K562 (cell line): ENCODE measurements around the gene ZNF618.

ENCODE experiments used
- ARID3A ChIP-seq: IDR thresholded peaks from 2 replicates; pipeline ENCODE4 v1.6.1; 2012; ENCODE audit warnings: low read depth, low read length, improper control_type of control experiment, borderline replicate concordance
- NFE2L1 ChIP-seq: fragments of 450-650 bp; IDR thresholded peaks from 2 replicates; pipeline ENCODE4 v1.6.1; 2016; ENCODE audit warnings: missing genetic modification characterization, low read depth, mild to moderate bottlenecking, missing compliant biosample characterization, moderate library complexity, borderline replicate concordance

- TF ChIP-seq NFE2L1 (tag), result no peak
- TF ChIP-seq ARID3A, result no peak
Measured at GRCh38 chr9:114048533-114049415, 172.7 kb downstream of the ZNF618 start.
